GM23248 (cell line): ENCODE measurements around the gene SNTG2.

ENCODE experiments used
- EZH2 ChIP-seq: fragments of 200-600 bp; sonication (generic); IDR thresholded peaks from 2 replicates; pipeline ENCODE4 v1.6.1; 2018; ENCODE audit warnings: antibody characterized with exemption, mild to moderate bottlenecking; ENCODE audit not compliant: insufficient read depth, poor library complexity, severe bottlenecking
- EZH2phosphoT487 ChIP-seq: fragments of 200-600 bp; sonication (generic); IDR thresholded peaks from 2 replicates; pipeline ENCODE4 v1.6.1; 2018; ENCODE audit warnings: antibody characterized with exemption, moderate library complexity, mild to moderate bottlenecking, low read depth; ENCODE audit not compliant: insufficient read depth

DNA sequence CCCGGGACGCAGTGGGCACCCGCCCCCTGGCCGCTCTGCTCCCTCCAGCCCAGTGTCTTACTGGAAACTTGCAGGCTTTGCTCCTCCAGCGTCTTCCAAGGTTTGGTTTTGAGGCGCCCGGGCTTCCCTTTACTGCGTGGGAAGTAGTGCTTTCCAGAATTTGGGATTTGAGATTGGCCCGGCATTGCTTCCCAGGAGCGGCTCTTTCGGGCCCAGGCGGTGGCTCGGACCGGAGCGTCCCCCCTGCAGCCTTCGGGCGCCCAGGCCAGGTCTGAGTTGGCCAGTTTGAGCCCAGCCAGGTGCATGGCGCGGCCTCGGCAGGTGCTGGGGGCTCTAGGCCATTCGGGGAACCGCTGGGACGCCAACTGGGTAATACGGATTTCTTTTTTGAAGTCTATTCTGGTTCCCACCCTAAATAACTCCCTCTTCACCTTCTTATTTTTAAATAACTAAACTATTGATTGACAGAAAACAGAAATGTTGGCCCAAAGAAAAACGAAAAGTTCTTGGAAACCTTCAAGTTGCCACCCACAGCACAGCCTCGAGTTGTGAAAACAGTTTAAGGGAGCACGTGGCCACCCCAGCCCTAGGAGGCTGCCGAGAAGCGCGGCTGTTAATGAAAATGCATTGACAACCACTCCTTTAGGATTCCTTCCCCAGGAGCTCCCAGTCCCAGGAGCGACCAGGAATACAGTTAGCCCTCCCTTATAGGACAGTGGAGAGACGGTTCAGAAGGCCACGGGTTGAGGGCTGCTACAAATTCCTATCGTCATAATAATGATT lies 766 bp downstream of the SNTG2 start:
- TF ChIP-seq EZH2 (no peak), EZH2phosphoT487 (no peak)
